IMR-90 (cell line): ENCODE measurements around the gene NCOR1.

Source experiments
- CEBPB ChIP-seq: IDR thresholded peaks from 2 replicates; pipeline ENCODE4 v1.6.1; 2012; ENCODE audit warnings: low read depth, low read length, improper control_type of control experiment
- CHD1 ChIP-seq: IDR thresholded peaks from 2 replicates; pipeline ENCODE4 v1.6.1; 2012; ENCODE audit warnings: low read depth, low read length, improper control_type of control experiment
- ELK1 ChIP-seq: fragments of 150-350 bp; IDR thresholded peaks from 2 replicates; pipeline ENCODE4 v1.6.1; 2016; ENCODE audit warnings: low read depth, mild to moderate bottlenecking, low read length, moderate library complexity, borderline replicate concordance
- FOS ChIP-seq: fragments of 150-350 bp; IDR thresholded peaks from 2 replicates; pipeline ENCODE4 v1.6.1; 2016; ENCODE audit warnings: low read depth, low read length
- MAFK ChIP-seq: IDR thresholded peaks from 2 replicates; pipeline ENCODE4 v1.6.1; 2012; ENCODE audit warnings: low read depth, low read length, improper control_type of control experiment
- MAZ ChIP-seq: IDR thresholded peaks from 2 replicates; pipeline ENCODE4 v1.6.1; 2012; ENCODE audit warnings: low read depth, mild to moderate bottlenecking, low read length, improper control_type of control experiment, moderate library complexity, borderline replicate concordance
- MXI1 ChIP-seq: IDR thresholded peaks from 2 replicates; pipeline ENCODE4 v1.6.1; 2012; ENCODE audit warnings: low read depth, mild to moderate bottlenecking, low read length, moderate library complexity, borderline replicate concordance
- NFE2L2 ChIP-seq: fragments of 150-350 bp; IDR thresholded peaks from 2 replicates; pipeline ENCODE4 v1.6.1; 2016; ENCODE audit warnings: low read depth, mild to moderate bottlenecking, low read length
- POLR2A ChIP-seq: IDR thresholded peaks from 2 replicates; pipeline ENCODE4 v1.6.1; 2012; ENCODE audit warnings: mild to moderate bottlenecking, low read depth, low read length
- RAD21 ChIP-seq: IDR thresholded peaks from 2 replicates; pipeline ENCODE4 v1.6.1; 2012; ENCODE audit warnings: low read length, improper control_type of control experiment
- RCOR1 ChIP-seq: IDR thresholded peaks from 2 replicates; pipeline ENCODE4 v1.6.1; 2012; ENCODE audit warnings: mild to moderate bottlenecking, low read length, improper control_type of control experiment; ENCODE audit not compliant: insufficient replicate concordance
- RFX5 ChIP-seq: IDR thresholded peaks from 2 replicates; pipeline ENCODE4 v1.8.0; 2012; ENCODE audit warnings: low read depth, mild to moderate bottlenecking, low read length, moderate library complexity
- SMC3 ChIP-seq: fragments of 150-350 bp; IDR thresholded peaks from 2 replicates; pipeline ENCODE4 v1.6.1; 2016; ENCODE audit warnings: low read depth, mild to moderate bottlenecking, antibody characterized with exemption, low read length, moderate library complexity
- TF ChIP-seq, protein P1 (sequence below): conservative IDR thresholded peaks from 2 replicates; pipeline ENCODE4 v1.5.1; 2012; ENCODE audit warnings: mild to moderate bottlenecking, low read depth, low read length, improper control_type of control experiment

DNA sequence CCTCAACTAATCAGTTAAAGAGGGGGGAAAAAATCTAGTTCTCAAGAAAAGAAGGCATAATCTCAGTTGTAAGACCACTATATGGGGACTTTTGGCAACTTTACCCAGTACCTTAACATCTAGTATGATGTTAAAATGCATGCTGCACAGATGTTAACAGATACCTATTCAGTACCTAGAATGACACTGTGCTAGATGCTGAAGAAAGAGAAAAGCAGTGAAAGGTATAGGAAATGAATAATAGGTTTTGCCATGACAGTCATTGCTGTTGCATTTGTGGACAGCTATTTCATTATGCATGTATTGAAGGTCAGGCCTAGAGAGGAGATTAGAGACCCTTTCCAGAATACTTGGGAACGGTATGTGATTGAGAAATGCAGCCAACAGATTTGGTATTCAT is 36.2 kb upstream of the NCOR1 start:
- TF ChIP-seq RAD21 (no peak), MAZ (no peak), POLR2A (no peak), NFE2L2 (no peak), RFX5 (no peak), CEBPB (no peak), SMC3 (no peak), MAFK (no peak), CHD1 (no peak), ELK1 (no peak), RCOR1 (no peak), MXI1 (no peak), FOS (no peak)
- TF ChIP-seq, protein P1, sequence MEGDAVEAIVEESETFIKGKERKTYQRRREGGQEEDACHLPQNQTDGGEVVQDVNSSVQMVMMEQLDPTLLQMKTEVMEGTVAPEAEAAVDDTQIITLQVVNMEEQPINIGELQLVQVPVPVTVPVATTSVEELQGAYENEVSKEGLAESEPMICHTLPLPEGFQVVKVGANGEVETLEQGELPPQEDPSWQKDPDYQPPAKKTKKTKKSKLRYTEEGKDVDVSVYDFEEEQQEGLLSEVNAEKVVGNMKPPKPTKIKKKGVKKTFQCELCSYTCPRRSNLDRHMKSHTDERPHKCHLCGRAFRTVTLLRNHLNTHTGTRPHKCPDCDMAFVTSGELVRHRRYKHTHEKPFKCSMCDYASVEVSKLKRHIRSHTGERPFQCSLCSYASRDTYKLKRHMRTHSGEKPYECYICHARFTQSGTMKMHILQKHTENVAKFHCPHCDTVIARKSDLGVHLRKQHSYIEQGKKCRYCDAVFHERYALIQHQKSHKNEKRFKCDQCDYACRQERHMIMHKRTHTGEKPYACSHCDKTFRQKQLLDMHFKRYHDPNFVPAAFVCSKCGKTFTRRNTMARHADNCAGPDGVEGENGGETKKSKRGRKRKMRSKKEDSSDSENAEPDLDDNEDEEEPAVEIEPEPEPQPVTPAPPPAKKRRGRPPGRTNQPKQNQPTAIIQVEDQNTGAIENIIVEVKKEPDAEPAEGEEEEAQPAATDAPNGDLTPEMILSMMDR, result no peak
